Keratinocyte (primary cell): Measurements from ENCODE around the gene PCSK1N. TPM values are rescaled to one million over a fixed set of nuclear protein-coding genes. Genes with fewer than 3 reads are reported as not detected.

Source experiments
- DNase-seq: peaks from one replicate; pipeline ENCODE4 v3.0.0-alpha.2; 2011; ENCODE audit warnings: low read depth, missing footprints, low spot score
- FAIRE-seq: peaks from 2 replicates; lab custom pipeline; 2011; peaks lifted over from hg19 to GRCh38; lab: Jason Lieb, UNC
- H2AFZ ChIP-seq: 2 replicates; pipeline ENCODE4 v1.6.0; 2012; ENCODE audit warnings: low read length, control low read depth, inconsistent platforms; ENCODE audit not compliant: control insufficient read depth
- H3K27ac ChIP-seq: 2 replicates; pipeline ENCODE4 v1.5.1; 2011; ENCODE audit warnings: low read length; ENCODE audit not compliant: control insufficient read depth, insufficient read depth
- H3K27me3 ChIP-seq: 3 replicates; pipeline ENCODE4 v1.6.0; 2011; ENCODE audit warnings: low read length; ENCODE audit not compliant: control insufficient read depth, insufficient read depth; ENCODE audit errors: extremely low read depth
- H3K36me3 ChIP-seq, 2 experiments: 2 replicates in 1 of 2; 3 replicates in 1 of 2; pipeline ENCODE4 v1.5.1; 2011; ENCODE audit warnings: low read length in 2 of 2, mild to moderate bottlenecking in 1 of 2; ENCODE audit not compliant: control insufficient read depth in 2 of 2, insufficient read depth in 2 of 2; ENCODE audit errors: extremely low read depth in 1 of 2
- H3K4me1 ChIP-seq: 3 replicates; pipeline ENCODE4 v1.5.1; 2011; ENCODE audit warnings: low read length; ENCODE audit not compliant: control insufficient read depth, insufficient read depth; ENCODE audit errors: extremely low read depth
- H3K4me2 ChIP-seq: 3 replicates; pipeline ENCODE4 v1.6.0; 2011; ENCODE audit warnings: low read depth, low read length; ENCODE audit not compliant: control insufficient read depth, insufficient read depth; ENCODE audit errors: extremely low read depth
- H3K4me3 ChIP-seq, 3 experiments: fragments of 200-600 bp in 1 of 3; sonication (generic) in 1 of 3; 2 replicates in 2 of 3; 3 replicates in 1 of 3; pipeline ENCODE4 v1.5.1; 2011 to 2016; ENCODE audit warnings: low read length in 3 of 3, mild to moderate bottlenecking in 3 of 3, control low read depth in 2 of 3, inconsistent platforms in 1 of 3, low read depth in 1 of 3, mixed read lengths in 1 of 3, mixed run types in 1 of 3, moderate library complexity in 1 of 3; ENCODE audit not compliant: control insufficient read depth in 2 of 3, insufficient read depth in 2 of 3; ENCODE audit errors: extremely low read depth in 1 of 3
- H3K79me2 ChIP-seq: 2 replicates; pipeline ENCODE4 v1.6.0; 2012; ENCODE audit warnings: low read length; ENCODE audit not compliant: control insufficient read depth, insufficient read depth
- H3K9ac ChIP-seq: 3 replicates; pipeline ENCODE4 v1.6.0; 2011; ENCODE audit warnings: low read length; ENCODE audit not compliant: control insufficient read depth, insufficient read depth; ENCODE audit errors: extremely low read depth
- H3K9me1 ChIP-seq: 3 replicates; pipeline ENCODE4 v1.6.0; 2011; ENCODE audit warnings: low read length; ENCODE audit not compliant: control insufficient read depth, insufficient read depth; ENCODE audit errors: extremely low read depth
- H3K9me3 ChIP-seq: 2 replicates; pipeline ENCODE4 v1.5.1; 2012; ENCODE audit warnings: low read depth, low read length; ENCODE audit not compliant: control insufficient read depth
- H4K20me1 ChIP-seq: 3 replicates; pipeline ENCODE4 v1.6.0; 2011; ENCODE audit warnings: low read length; ENCODE audit not compliant: control insufficient read depth, insufficient read depth; ENCODE audit errors: extremely low read depth
- CTCF ChIP-seq, 3 experiments: IDR thresholded peaks in 1 of 3; conservative IDR thresholded peaks in 1 of 3; optimal IDR thresholded peaks in 1 of 3; 2 replicates in 2 of 3; 3 replicates in 1 of 3; pipeline versions ENCODE3 to v1.5.1; 2011; ENCODE audit warnings: low read length in 3 of 3, mild to moderate bottlenecking in 3 of 3, moderate library complexity in 2 of 3, control low read depth in 1 of 3, inconsistent platforms in 1 of 3; ENCODE audit not compliant: insufficient read depth in 2 of 3; ENCODE audit errors: extremely low read depth in 1 of 3
- EZH2 ChIP-seq: IDR thresholded peaks from one replicate; pipeline ENCODE4 v1.6.1; 2012; ENCODE audit warnings: inconsistent platforms, mild to moderate bottlenecking, low read length, moderate library complexity
- dilution Hi-C: fragments of 300-500 bp; cut with MboI; formaldehyde crosslinking; loops from one replicate; pipeline ENCODE4 v1.7.0; 2020; ENCODE audit warnings: low sequenced_read_pairs; ENCODE audit not compliant: extremely low pct_ligation_motif_present
- polyA plus RNA-seq, 5 experiments: library from polyadenylated mRNA; depleted of rRNA in 3 of 5; stranded (reverse) in 3 of 5; stranded (forward) in 1 of 5; unstranded in 1 of 5; fragments of >200 nt; gene quantifications; 1 replicate in 1 of 5; 2 replicates in 3 of 5; 3 replicates in 1 of 5; pipeline versions ENCODE4 v1.2.1 to v1.2.3, GENCODE V29; 2011 to 2012; ENCODE audit warnings: missing spikeins in 2 of 5, low read depth in 1 of 5, low replicate concordance in 1 of 5

PCSK1N gene
- polyA plus RNA-seq, 1 donor (not counting 4 experiments of a cell fraction or from before 2014, with no cell fraction given), result 0.54 TPM

- Histone ChIP-seq H3K4me2 (no peak overlapping the region), H3K27me3 (no peaks in the 10 kb centered on the region), H3K9me3 (no peaks in the 10 kb centered on the region), H4K20me1 (no peaks in the 10 kb centered on the region), H3K27ac (no peak overlapping the region), H3K9me1 (no peaks in the 10 kb centered on the region), H3K4me1 (no peaks in the 10 kb centered on the region), H3K9ac (no peak overlapping the region), H2AFZ (no peak overlapping the region), H3K36me3 (no peaks in the 10 kb centered on the region), H3K79me2 (no peaks in the 10 kb centered on the region), H3K4me3 (no peak overlapping the region)
- DNase-seq (no peak), FAIRE-seq (no peak)
- dilution Hi-C loops, result no loop called here
- TF ChIP-seq CTCF (optimal IDR thresholded peaks at IDR 0.05 in 1 of 3, IDR thresholded peaks at IDR 0.05 in 1 of 3, conservative IDR thresholded peaks at IDR 0.05 in 1 of 3; ENCODE audit: extremely low read depth in 1 of 3, insufficient read depth in 2 of 3, low read length in 3 of 3) (no peak), EZH2 (no peak)
Observed at GRCh38 chrX:48794340-48794910, 41.0 kb downstream of the PCSK1N start.

- Histone ChIP-seq H3K9me3 (no peaks in the 10 kb centered on the region), H3K27me3 (no peaks in the 10 kb centered on the region), H3K27ac (no peak overlapping the region), H3K4me1 (no peaks in the 10 kb centered on the region), H3K9me1 (no peaks in the 10 kb centered on the region), H3K4me3 (no peak overlapping the region), H3K4me2 (no peak overlapping the region), H3K36me3 (no peaks in the 10 kb centered on the region), H2AFZ (no peak overlapping the region), H3K79me2 (no peaks in the 10 kb centered on the region), H3K9ac (no peak overlapping the region), H4K20me1 (no peaks in the 10 kb centered on the region)
- FAIRE-seq (no peak), DNase-seq (no peak)
- TF ChIP-seq EZH2, result no peak
- no peak for TF ChIP-seq CTCF (optimal IDR thresholded peaks at IDR 0.05 in 1 of 3, IDR thresholded peaks at IDR 0.05 in 1 of 3, conservative IDR thresholded peaks at IDR 0.05 in 1 of 3; ENCODE audit: extremely low read depth in 1 of 3, insufficient read depth in 2 of 3, low read length in 3 of 3)
- dilution Hi-C loops, result no loop called here
Observed at GRCh38 chrX:48793935-48794334, 41.5 kb downstream of the PCSK1N start.
